Activated CD8-positive, alpha-beta memory T cell treated with anti-CD3 and anti-CD28 coated beads, Interleukin-2, amount 10 ng/mL, durations not matched to agents 7 days and 5 days (primary cell): Measurements from ENCODE around the gene KLHL28. TPM values are rescaled to one million over a fixed set of nuclear protein-coding genes. Genes with fewer than 3 reads are reported as not detected.
"Not testable (repeated sequence)": the region's sequence is repeated elsewhere in the genome, so short reads cannot be mapped to it uniquely, and the experiment has no call there.

Experiments used
- ATAC-seq: fragments of 150-1000 bp; cut with Tn5 transposase; one replicate; pipeline ENCODE4 v1.10.0; 2021; ENCODE audit warnings: moderate library complexity
- CTCF ChIA-PET: fragments of 350-600 bp; sonication (Branson Sonifier 250); formaldehyde crosslinking; loops from one replicate; lab custom pipeline; 2021; ENCODE audit warnings: antibody characterized with exemption; lab: Charles Lee
- DNase-seq: peaks from one replicate; pipeline ENCODE4 v3.0.0-alpha.2; 2020
- H3K27ac Mint-ChIP-seq: one replicate; pipeline ENCODE4 v1.8.0; 2021; ENCODE audit warnings: mild to moderate bottlenecking, mixed read lengths
- H3K27me3 Mint-ChIP-seq: one replicate; pipeline ENCODE4 v1.8.0; 2021; ENCODE audit warnings: mixed read lengths
- H3K36me3 Mint-ChIP-seq: one replicate; pipeline ENCODE4 v1.8.0; 2021; ENCODE audit warnings: mild to moderate bottlenecking, mixed read lengths
- H3K4me1 Mint-ChIP-seq: one replicate; pipeline ENCODE4 v1.8.0; 2021; ENCODE audit warnings: mixed read lengths
- H3K4me3 Mint-ChIP-seq: one replicate; pipeline ENCODE4 v1.8.0; 2021; ENCODE audit warnings: mild to moderate bottlenecking, moderate library complexity, mixed read lengths
- H3K9me3 Mint-ChIP-seq: one replicate; pipeline ENCODE4 v1.8.0; 2022; ENCODE audit warnings: low read depth, mixed read lengths
- total RNA-seq, 2 experiments: library from RNA; stranded (reverse); gene quantifications; one replicate each; pipeline ENCODE4 v1.2.3, GENCODE V29; 2021

Gene KLHL28
- total RNA-seq, 2 experiments from 2014 or later: 12.1 to 14.0 TPM

GRCh38 chr14:44910821-44911220 lies 50.9 kb downstream of the KLHL28 start:
- Mint-ChIP-seq H3K4me1 (peaks cover 4% of the 10 kb centered on the region), H3K27ac (no peak overlapping the region), H3K36me3 (no peaks in the 10 kb centered on the region), H3K4me3 (no peak overlapping the region), H3K9me3 (peaks cover 4% of the 10 kb centered on the region), H3K27me3 (peaks cover 37% of the 10 kb centered on the region)
- CTCF ChIA-PET: interaction anchor here (0.8 to 1.0 kb wide), 2 partner anchors 65 to 358 kb away, joined by 3 to 4 read pairs; no protein-coding TSS in a partner anchor
- ATAC-seq: no peak
- DNase-seq: no peak

GRCh38 chr14:44901696-44902095 lies 60.1 kb downstream of the KLHL28 start:
- H3K27me3 Mint-ChIP-seq: no peaks in the 10 kb centered on the region
- no peak overlapping the region for H3K27ac Mint-ChIP-seq
- CTCF ChIA-PET: no interaction called here
- DNase-seq (no peak), ATAC-seq (no peak)
- no peak overlapping the region for H3K4me3 Mint-ChIP-seq
- peaks cover 13% of the 10 kb centered on the region for H3K4me1 Mint-ChIP-seq
- H3K9me3 Mint-ChIP-seq: no peaks in the 10 kb centered on the region
- H3K36me3 Mint-ChIP-seq: peaks cover 2% of the 10 kb centered on the region

- Mint-ChIP-seq H3K9me3 (no peaks in the 10 kb centered on the region), H3K27me3 (no peaks in the 10 kb centered on the region), H3K36me3 (peaks cover 2% of the 10 kb centered on the region), H3K4me3 (no peak overlapping the region), H3K4me1 (peaks cover 15% of the 10 kb centered on the region), H3K27ac (no peak overlapping the region)
- no peak for ATAC-seq
- CTCF ChIA-PET: no interaction called here
- DNase-seq: no peak
Observed at GRCh38 chr14:44898551-44898950, 63.2 kb downstream of the KLHL28 start.

GRCh38 chr14:44897845-44898151 lies 63.9 kb downstream of the KLHL28 start:
- ATAC-seq (no peak), DNase-seq (no peak)
- peaks cover 4% of the 10 kb centered on the region for H3K36me3 Mint-ChIP-seq
- H3K4me1 Mint-ChIP-seq: peaks cover 15% of the 10 kb centered on the region
- H3K9me3 Mint-ChIP-seq: no peaks in the 10 kb centered on the region
- CTCF ChIA-PET: no interaction called here
- H3K27me3 Mint-ChIP-seq: no peaks in the 10 kb centered on the region
- H3K4me3 Mint-ChIP-seq: peak overlapping the region; percentile 82
- peak overlapping the region; percentile 54 for H3K27ac Mint-ChIP-seq

GRCh38 chr14:44897041-44897844 lies 64.5 kb downstream of the KLHL28 start:
- H3K9me3 Mint-ChIP-seq: peaks cover under 1% of the 10 kb centered on the region
- ATAC-seq (peak; percentile 97), DNase-seq (peak; percentile 99)
- no peaks in the 10 kb centered on the region for H3K27me3 Mint-ChIP-seq
- H3K36me3 Mint-ChIP-seq: peaks cover 8% of the 10 kb centered on the region
- H3K4me3 Mint-ChIP-seq: peak overlapping the region; percentile 82
- peak overlapping the region; percentile 87 for H3K27ac Mint-ChIP-seq
- CTCF ChIA-PET: interaction anchor here (0.7 to 1.2 kb wide), 3 partner anchors 9 to 356 kb away, joined by 3 read pairs; partner anchors contain the start of gene MIS18BP1
- H3K4me1 Mint-ChIP-seq: peaks cover 17% of the 10 kb centered on the region

GRCh38 chr14:44896275-44897040 lies 65.3 kb downstream of the KLHL28 start:
- Mint-ChIP-seq H3K27me3 (no peaks in the 10 kb centered on the region), H3K4me3 (peak overlapping the region; percentile 82), H3K27ac (peak overlapping the region; percentile 87), H3K36me3 (peaks cover 14% of the 10 kb centered on the region), H3K9me3 (peaks cover 6% of the 10 kb centered on the region), H3K4me1 (peaks cover 23% of the 10 kb centered on the region)
- ATAC-seq (no peak), DNase-seq (no peak)
- CTCF ChIA-PET: interaction anchor here (0.7 to 1.2 kb wide), 3 partner anchors 10 to 357 kb away, joined by 3 read pairs; partner anchors contain the start of gene MIS18BP1

- ATAC-seq (no peak), DNase-seq (no peak)
- no peaks in the 10 kb centered on the region for H3K27me3 Mint-ChIP-seq
- H3K4me1 Mint-ChIP-seq: peaks cover 23% of the 10 kb centered on the region
- peaks cover 8% of the 10 kb centered on the region for H3K9me3 Mint-ChIP-seq
- no peak overlapping the region for H3K4me3 Mint-ChIP-seq
- CTCF ChIA-PET: no interaction called here
- H3K36me3 Mint-ChIP-seq: peaks cover 15% of the 10 kb centered on the region
- H3K27ac Mint-ChIP-seq: no peak overlapping the region
Observed at GRCh38 chr14:44895716-44896115, 66.0 kb downstream of the KLHL28 start.

GRCh38 chr14:44893535-44893934 lies 68.2 kb downstream of the KLHL28 start:
- peaks cover 24% of the 10 kb centered on the region for H3K4me1 Mint-ChIP-seq
- H3K9me3 Mint-ChIP-seq: peaks cover 11% of the 10 kb centered on the region
- DNase-seq (no peak), ATAC-seq (no peak)
- no peak overlapping the region for H3K27ac Mint-ChIP-seq
- no peak overlapping the region for H3K4me3 Mint-ChIP-seq
- peaks cover 15% of the 10 kb centered on the region for H3K36me3 Mint-ChIP-seq
- CTCF ChIA-PET: no interaction called here
- no peaks in the 10 kb centered on the region for H3K27me3 Mint-ChIP-seq

- H3K27ac Mint-ChIP-seq: peak overlapping the region; percentile 55
- CTCF ChIA-PET, H3K27me3 Mint-ChIP-seq, H3K4me3 Mint-ChIP-seq, ATAC-seq: not testable (repeated sequence)
- peaks cover 14% of the 10 kb centered on the region for H3K36me3 Mint-ChIP-seq
- H3K4me1 Mint-ChIP-seq: peaks cover 15% of the 10 kb centered on the region
- peaks cover 13% of the 10 kb centered on the region for H3K9me3 Mint-ChIP-seq
- peak; percentile 45 for DNase-seq
Observed at GRCh38 chr14:44891726-44892372, 69.9 kb downstream of the KLHL28 start.

- Mint-ChIP-seq H3K27me3 (no peaks in the 10 kb centered on the region), H3K27ac (no peak overlapping the region), H3K4me3 (no peak overlapping the region), H3K9me3 (peaks cover 13% of the 10 kb centered on the region), H3K4me1 (peaks cover 12% of the 10 kb centered on the region), H3K36me3 (peaks cover 14% of the 10 kb centered on the region)
- CTCF ChIA-PET: no interaction called here
- ATAC-seq (no peak), DNase-seq (no peak)
Observed at GRCh38 chr14:44889595-44890471, 71.9 kb downstream of the KLHL28 start.

GRCh38 chr14:44887596-44887955 lies 74.2 kb downstream of the KLHL28 start:
- DNase-seq (no peak), ATAC-seq (no peak)
- H3K27ac Mint-ChIP-seq: no peak overlapping the region
- H3K4me3 Mint-ChIP-seq: no peak overlapping the region
- H3K9me3 Mint-ChIP-seq: peaks cover 15% of the 10 kb centered on the region
- peaks cover 12% of the 10 kb centered on the region for H3K4me1 Mint-ChIP-seq
- H3K27me3 Mint-ChIP-seq: peaks cover 2% of the 10 kb centered on the region
- CTCF ChIA-PET: no interaction called here
- peaks cover 9% of the 10 kb centered on the region for H3K36me3 Mint-ChIP-seq

- Mint-ChIP-seq H3K27me3 (peaks cover 2% of the 10 kb centered on the region), H3K9me3 (peaks cover 15% of the 10 kb centered on the region), H3K4me1 (peaks cover 8% of the 10 kb centered on the region), H3K36me3 (peaks cover 5% of the 10 kb centered on the region), H3K27ac (no peak overlapping the region), H3K4me3 (no peak overlapping the region)
- ATAC-seq (no peak), DNase-seq (no peak)
- CTCF ChIA-PET: no interaction called here
Observed at GRCh38 chr14:44886860-44887595, 74.7 kb downstream of the KLHL28 start.
